DMS 273 treated with DMSO at 0.1 percent for 48 hours (cell line): ENCODE results near the gene DMRT2.

ENCODE experiments used
- DNase-seq: peaks from one replicate; lab custom pipeline; 2025; lab: John Stamatoyannopoulos, UW

The DMRT2 gene

DNA sequence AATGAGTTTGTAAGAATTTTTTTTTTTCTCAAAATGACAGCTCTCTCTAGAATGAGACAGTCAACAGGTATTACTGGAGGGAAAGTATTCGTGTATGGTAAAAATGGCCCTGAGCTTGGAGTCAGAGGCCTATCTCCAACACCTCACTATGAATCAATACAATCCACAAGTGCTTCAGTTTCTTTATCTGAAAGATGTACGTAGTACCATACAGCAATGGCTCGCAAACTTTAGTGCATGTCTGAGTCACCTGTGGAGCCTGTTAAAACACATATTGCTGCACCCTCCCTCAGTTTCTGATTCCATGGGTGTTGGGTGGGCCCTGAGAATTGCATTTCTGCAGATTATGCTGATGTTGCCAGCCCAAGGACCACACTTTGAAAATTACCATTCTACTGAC is 44.6 kb downstream of the DMRT2 start:
- no peak for DNase-seq

DNA sequence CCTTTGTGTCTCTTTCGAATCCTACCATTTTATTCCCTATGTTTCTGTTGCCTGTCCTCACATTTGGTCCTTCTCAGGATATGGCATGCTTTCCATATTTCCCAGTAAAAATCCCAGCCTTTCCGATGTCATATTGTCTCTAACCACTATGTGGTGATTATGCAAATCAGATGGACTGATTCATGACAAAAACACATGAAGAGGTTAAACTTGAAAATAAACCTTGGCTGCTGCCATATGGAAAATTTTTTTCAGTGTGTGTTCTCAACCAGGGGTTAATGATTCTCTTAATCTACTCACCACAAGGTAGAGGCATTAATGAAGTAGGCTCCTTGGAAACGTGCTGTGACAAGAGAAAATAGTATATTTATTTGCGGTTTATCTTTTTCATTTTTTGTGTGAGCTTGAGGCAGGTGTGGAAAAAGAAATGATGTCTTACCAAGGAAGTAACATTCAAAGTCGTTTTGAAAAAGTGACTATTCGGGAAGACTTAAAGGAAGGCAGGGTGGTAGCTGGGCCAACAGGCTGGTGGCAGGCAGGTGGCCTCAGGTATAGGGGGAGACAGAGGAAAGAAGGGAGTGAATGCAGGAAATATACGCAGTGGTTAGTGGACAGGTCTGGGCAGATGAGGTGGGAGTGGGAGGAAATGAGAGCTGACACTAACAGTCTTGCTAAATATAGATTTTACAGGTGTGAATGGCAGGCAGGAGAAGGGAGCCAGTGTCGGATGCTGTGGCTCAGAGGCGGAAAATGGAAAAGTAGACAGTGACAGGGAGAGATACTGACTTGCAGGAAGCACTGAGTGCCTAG is 46.2 kb downstream of the DMRT2 start:
- no peak for DNase-seq

DNA sequence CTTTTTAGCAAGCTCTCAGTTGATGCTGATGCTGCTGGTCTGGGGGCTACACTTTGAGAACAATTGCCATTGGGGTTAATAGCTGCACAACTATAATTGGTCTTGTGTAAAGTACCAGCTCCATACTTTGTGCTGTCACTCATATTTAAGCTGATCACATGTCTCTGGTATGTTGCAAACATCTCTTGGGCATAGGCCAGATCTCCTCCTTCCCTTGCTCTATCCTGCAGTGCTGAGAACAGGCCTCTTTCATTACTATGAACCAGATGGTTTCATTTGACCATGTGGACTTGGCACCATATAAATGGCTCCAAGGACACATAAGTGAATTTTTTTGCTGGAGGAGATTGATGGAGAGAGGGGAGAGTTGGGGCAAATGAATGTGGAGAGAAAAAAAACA is 48.4 kb downstream of the DMRT2 start:
- DNase-seq, result no peak

DNA sequence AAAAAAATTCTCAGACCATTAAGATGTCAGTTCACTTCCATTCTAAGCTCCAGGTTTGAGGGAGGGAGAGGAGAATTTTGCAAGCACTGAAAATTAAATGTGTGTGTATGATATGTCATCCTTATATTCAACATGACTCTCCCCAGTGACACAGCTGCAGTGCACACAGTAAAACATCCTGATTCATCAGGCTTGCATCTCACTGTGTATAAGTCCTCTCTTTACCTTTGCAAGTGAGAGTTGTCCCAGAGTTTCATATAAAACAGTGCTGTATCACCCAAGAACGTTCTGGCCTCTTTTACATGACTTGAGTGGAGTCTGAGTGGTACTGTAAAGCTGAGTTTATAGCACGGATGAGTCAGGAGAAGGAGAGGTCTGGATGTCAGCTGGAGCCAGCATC is 50.0 kb downstream of the DMRT2 start:
- no peak for DNase-seq

DNA sequence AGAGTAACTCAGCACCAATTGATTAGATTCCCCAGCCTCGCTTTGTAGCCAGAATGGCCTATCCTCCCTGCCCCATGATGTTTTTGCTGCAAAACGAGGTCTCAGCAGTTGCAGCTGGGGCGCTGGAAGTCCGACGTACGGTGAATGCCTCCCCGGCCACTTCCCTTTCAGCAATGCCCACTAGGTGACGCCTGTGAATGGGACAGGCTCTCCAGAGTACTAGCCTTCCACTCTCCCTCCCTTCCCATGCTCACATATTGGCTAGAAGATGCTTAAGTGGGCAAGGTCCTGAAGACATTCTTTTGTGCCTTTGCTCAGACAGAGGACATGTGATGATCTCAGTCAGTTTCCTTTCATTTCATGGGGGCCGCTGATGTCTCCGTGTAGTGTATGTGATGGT is 50.8 kb downstream of the DMRT2 start:
- no peak for DNase-seq

DNA sequence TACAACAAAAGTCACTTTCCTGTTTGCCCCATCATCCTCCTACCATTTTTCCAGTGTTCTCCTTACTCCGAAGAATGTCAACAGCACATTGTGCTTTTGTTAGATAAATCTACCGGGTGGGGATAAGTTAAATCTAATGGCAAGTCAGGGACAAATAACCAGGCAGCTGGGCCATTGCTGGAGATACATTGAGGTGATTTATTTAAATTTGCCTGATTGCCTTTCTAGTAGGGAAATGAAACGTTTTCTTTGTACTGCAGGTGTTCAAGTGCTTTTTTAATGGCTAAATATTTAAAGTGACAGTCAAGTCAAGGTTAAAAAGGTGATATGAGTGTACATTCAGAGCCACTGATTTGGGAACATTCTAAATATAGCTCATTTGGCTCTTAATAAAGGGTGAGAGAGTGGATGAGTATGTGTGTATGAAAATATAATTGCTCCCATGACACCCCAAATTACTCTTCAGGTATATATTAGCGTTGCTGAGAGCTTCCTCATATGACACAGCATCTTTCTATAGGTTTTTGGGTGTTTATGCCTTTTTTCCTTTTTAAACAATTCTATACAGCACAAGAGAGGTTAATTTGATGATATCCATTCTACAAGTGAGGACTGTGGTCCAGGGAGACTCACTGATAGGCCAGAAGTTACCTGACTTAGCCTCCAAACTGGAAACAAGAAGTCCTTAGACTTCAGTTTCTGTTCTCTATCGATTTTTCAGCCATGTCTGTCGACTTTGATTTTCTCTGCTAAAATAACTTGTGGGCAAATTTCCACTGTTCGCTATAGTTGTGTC is 51.9 kb downstream of the DMRT2 start:
- no peak for DNase-seq

DNA sequence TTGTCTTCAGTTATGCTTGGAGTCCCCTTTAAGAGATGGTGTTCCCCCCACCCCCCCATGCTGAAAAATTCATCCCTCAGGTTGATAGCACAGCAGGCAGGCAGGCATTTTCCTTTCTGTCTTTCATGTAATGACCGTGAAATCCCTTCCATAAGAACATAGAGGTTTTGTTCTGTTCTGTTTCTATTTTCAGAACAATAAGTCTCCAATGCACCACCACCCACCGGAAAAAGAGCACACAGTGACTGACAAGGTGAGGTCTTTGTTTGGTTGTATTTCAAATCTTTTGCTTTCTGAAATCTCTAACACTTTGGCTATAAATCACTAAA is 52.4 kb downstream of the DMRT2 start:
- no peak for DNase-seq
